AG04449 (cell line): Measurements from ENCODE around the gene ZRANB2.

ENCODE experiments used
- CTCF ChIA-PET: fragments of 350-600 bp; formaldehyde crosslinking; extraction: SDS; loops from one replicate; lab custom pipeline; 2021; ENCODE audit warnings: antibody characterized with exemption; lab: Yijun Ruan, JAX
- POLR2A ChIA-PET: fragments of 400-600, 350-600 bp; formaldehyde crosslinking; extraction: SDS; loops from one replicate; lab custom pipeline; 2020; ENCODE audit warnings: antibody characterized with exemption, inconsistent platforms; lab: Yijun Ruan, JAX
- DNase-seq: peaks from one replicate; pipeline ENCODE4 v3.0.0-alpha.2; 2010; ENCODE audit warnings: low read depth, low spot score
- H3K4me3 ChIP-seq: 2 replicates; pipeline ENCODE4 v1.5.1; 2011; ENCODE audit warnings: low read depth, mild to moderate bottlenecking, control low read depth, low read length
- CTCF ChIP-seq: IDR thresholded peaks from one replicate; pipeline ENCODE4 v1.5.1; 2011; ENCODE audit warnings: mild to moderate bottlenecking, moderate library complexity, low read length, control low read depth, inconsistent platforms; ENCODE audit not compliant: insufficient read depth; ENCODE audit errors: missing control alignments

Gene ZRANB2

GRCh38 chr1:71037829-71038620 is 42.8 kb downstream of the ZRANB2 start:
- H3K4me3 ChIP-seq = no peak overlapping the region
- no peak for DNase-seq
- no peak for TF ChIP-seq CTCF
- ChIA-PET CTCF (no interaction called here), POLR2A (no interaction called here)

- no peak overlapping the region for H3K4me3 ChIP-seq
- no peak for TF ChIP-seq CTCF
- POLR2A ChIA-PET = no interaction called here
- CTCF ChIA-PET = interaction anchor here (0.8 kb wide), 1 partner anchor 12 kb away, joined by 3 read pairs; no protein-coding TSS in a partner anchor
- DNase-seq = no peak
Observed at GRCh38 chr1:71037066-71037465, 43.8 kb downstream of the ZRANB2 start.

- no peak for TF ChIP-seq CTCF
- ChIA-PET CTCF (no interaction called here), POLR2A (no interaction called here)
- no peak overlapping the region for H3K4me3 ChIP-seq
- DNase-seq = no peak
Observed at GRCh38 chr1:71033136-71033535, 47.7 kb downstream of the ZRANB2 start.

- no peak for DNase-seq
- POLR2A ChIA-PET = no interaction called here
- no peak for TF ChIP-seq CTCF
Observed at GRCh38 chr1:71031426-71031825, 49.4 kb downstream of the ZRANB2 start.

GRCh38 chr1:71030026-71030425 is 50.8 kb downstream of the ZRANB2 start:
- no peak overlapping the region for H3K4me3 ChIP-seq
- no peak for DNase-seq
- ChIA-PET CTCF (no interaction called here), POLR2A (no interaction called here)
- TF ChIP-seq CTCF = no peak

More at GRCh38 chr1:71031426-71031825, 49.4 kb downstream of the ZRANB2 start:
- no peak overlapping the region for H3K4me3 ChIP-seq
- CTCF ChIA-PET = interaction anchor here (1.3 kb wide), 1 partner anchor 17 kb away, joined by 5 read pairs; the partner anchor contains the start of gene PTGER3

- POLR2A ChIA-PET = no interaction called here
- DNase-seq = no peak
- CTCF ChIA-PET = no interaction called here
- TF ChIP-seq CTCF = no peak
- no peak overlapping the region for H3K4me3 ChIP-seq
Observed at GRCh38 chr1:71028981-71029380, 51.9 kb downstream of the ZRANB2 start.
